ENCODE results near the gene MRFAP1. TPM values are rescaled to one million over a fixed set of nuclear protein-coding genes. Genes with fewer than 3 reads are reported as not detected.

Gene MRFAP1
- total and polyA plus RNA-seq, 7 donors, result 196 to 261 (median 226) TPM

DNA sequence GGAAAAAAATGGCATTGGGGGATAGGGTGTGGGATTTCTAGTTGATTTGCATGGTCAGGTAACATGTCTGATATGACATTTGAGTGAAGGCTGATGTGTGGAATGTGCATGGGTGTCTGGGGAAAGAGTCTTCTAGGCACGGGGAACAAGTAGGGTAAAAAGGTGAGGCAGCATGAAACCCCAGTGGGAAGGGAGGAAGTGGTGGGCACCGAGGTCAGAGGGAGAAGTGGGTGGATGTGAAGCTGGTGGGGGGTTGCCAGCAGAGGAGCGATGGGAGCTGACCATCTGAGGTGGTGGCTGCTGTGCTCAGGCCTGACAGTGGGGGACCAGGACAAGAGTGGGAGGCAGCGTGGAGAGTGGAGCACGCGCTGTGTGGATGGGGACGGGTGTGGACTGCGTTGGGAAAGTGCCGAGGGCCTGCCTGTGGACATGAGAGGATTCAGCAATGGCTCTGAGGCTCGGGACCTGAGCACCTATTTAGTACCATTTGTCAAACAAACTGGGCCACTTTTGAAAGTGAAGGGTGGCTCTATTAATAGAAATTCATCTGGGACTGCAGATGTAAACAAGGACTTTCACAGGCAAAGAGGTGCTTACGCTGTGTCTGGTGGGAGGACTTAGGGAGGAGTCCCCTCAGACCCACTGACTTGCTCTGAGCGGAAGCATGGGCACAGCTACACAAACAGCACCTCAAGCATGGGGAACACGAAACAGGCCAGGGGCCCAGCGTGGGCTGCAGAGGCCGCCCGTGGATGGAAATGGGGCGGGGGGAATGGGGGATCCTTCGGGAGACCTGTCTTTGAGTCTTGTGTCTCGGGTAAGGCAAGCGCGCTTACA lies 36.5 kb downstream of the MRFAP1 start:
- Histone ChIP-seq H3K4me1 (peaks cover 0 to 37% (median 37%) of the 10 kb centered on the region in 4 donors), H3K27me3 (no peaks in the 10 kb centered on the region), H3K36me3 (no peaks in the 10 kb centered on the region), H3K4me3 (peak overlapping the region in 1 of 4 donors; percentile 11), H3K9me3 (no peaks in the 10 kb centered on the region), H3K27ac (peak overlapping the region in 1 of 4 donors; percentile 25)
- DNase-seq, result no peak
- intact Hi-C loops (cut with DNase I), result no loop called here
- WGBS, 2 donors, result 85 to 91% methylated on average over 21 of the region's 21 CpGs
- TF ChIP-seq EP300 (IDR thresholded peaks at IDR 0.05), result no peak
- TF ChIP-seq POLR2AphosphoS5 (IDR thresholded peaks at IDR 0.05), result no peak
- TF ChIP-seq POLR2A (IDR thresholded peaks at IDR 0.05), result no peak
- TF ChIP-seq, protein P1, sequence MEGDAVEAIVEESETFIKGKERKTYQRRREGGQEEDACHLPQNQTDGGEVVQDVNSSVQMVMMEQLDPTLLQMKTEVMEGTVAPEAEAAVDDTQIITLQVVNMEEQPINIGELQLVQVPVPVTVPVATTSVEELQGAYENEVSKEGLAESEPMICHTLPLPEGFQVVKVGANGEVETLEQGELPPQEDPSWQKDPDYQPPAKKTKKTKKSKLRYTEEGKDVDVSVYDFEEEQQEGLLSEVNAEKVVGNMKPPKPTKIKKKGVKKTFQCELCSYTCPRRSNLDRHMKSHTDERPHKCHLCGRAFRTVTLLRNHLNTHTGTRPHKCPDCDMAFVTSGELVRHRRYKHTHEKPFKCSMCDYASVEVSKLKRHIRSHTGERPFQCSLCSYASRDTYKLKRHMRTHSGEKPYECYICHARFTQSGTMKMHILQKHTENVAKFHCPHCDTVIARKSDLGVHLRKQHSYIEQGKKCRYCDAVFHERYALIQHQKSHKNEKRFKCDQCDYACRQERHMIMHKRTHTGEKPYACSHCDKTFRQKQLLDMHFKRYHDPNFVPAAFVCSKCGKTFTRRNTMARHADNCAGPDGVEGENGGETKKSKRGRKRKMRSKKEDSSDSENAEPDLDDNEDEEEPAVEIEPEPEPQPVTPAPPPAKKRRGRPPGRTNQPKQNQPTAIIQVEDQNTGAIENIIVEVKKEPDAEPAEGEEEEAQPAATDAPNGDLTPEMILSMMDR (IDR thresholded peaks at IDR 0.05), result no peak

- Histone ChIP-seq H3K4me3 (no peak overlapping the region), H3K27ac (no peak overlapping the region), H3K9me3 (no peaks in the 10 kb centered on the region), H3K4me1 (peaks cover 0 to 22% (median 21%) of the 10 kb centered on the region in 4 donors), H3K36me3 (no peaks in the 10 kb centered on the region), H3K27me3 (no peaks in the 10 kb centered on the region)
- intact Hi-C loops (cut with DNase I), result no loop called here
- TF ChIP-seq POLR2AphosphoS5 (IDR thresholded peaks at IDR 0.05), result no peak
- TF ChIP-seq, protein P1 (IDR thresholded peaks at IDR 0.05), result no peak
- TF ChIP-seq EP300 (IDR thresholded peaks at IDR 0.05), result no peak
- no peak for TF ChIP-seq POLR2A (IDR thresholded peaks at IDR 0.05)
- DNase-seq, result no peak
- WGBS, 2 donors, result 89 to 93% methylated on average over 10 of the region's 10 CpGs
Measured at GRCh38 chr4:6680372-6681034, 40.0 kb downstream of the MRFAP1 start.

DNA sequence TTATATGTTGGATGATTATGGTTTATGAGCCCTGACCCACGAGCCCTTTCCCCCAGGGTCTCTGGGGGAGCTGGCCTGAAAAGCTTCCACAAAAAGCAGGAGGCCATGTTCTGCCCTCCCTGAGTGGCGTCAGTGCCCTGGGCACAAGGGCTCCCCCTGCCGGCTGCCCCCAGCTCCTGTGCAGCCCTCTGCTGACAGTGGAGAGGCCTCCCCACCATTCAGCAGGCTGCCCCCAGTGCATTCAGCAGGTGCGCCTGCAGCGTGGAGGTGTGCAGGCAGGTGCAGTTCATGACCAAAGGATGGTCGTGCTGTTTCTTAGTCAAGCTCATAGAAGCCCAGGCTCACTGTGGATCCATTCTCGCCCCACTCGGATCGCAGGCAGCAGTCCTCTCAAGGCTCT lies 40.7 kb downstream of the MRFAP1 start:
- Histone ChIP-seq H3K36me3 (no peaks in the 10 kb centered on the region), H3K9me3 (no peaks in the 10 kb centered on the region), H3K4me3 (no peak overlapping the region), H3K27me3 (no peaks in the 10 kb centered on the region), H3K4me1 (peaks cover 0 to 15% (median 14%) of the 10 kb centered on the region in 4 donors), H3K27ac (no peak overlapping the region)
- no peak for DNase-seq
- TF ChIP-seq POLR2AphosphoS5 (IDR thresholded peaks at IDR 0.05), result no peak
- no peak for TF ChIP-seq POLR2A (IDR thresholded peaks at IDR 0.05)
- no peak for TF ChIP-seq EP300 (IDR thresholded peaks at IDR 0.05)
- TF ChIP-seq, protein P1 (IDR thresholded peaks at IDR 0.05), result no peak
- WGBS, 2 donors, result 83 to 91% methylated on average over 9 of the region's 9 CpGs
- intact Hi-C loops (cut with DNase I), result no loop called here

- no peak overlapping the region for H3K27ac ChIP-seq
- no peaks in the 10 kb centered on the region for H3K36me3 ChIP-seq
- no peak for DNase-seq
- WGBS, 2 donors, result 78 to 83% methylated on average over 11 of the region's 11 CpGs
- no peak for TF ChIP-seq POLR2A (IDR thresholded peaks at IDR 0.05)
- intact Hi-C loops (cut with DNase I), result no loop called here
- no peaks in the 10 kb centered on the region for H3K27me3 ChIP-seq
- no peaks in the 10 kb centered on the region for H3K9me3 ChIP-seq
- H3K4me3 ChIP-seq, result no peak overlapping the region
- H3K4me1 ChIP-seq, result no peaks in the 10 kb centered on the region
Measured at GRCh38 chr4:6682862-6683590, 42.5 kb downstream of the MRFAP1 start.

GRCh38 chr4:6684656-6685055 lies 44.2 kb downstream of the MRFAP1 start:
- Histone ChIP-seq H3K4me1 (peaks cover 0 to 11% (median 9%) of the 10 kb centered on the region in 4 donors), H3K36me3 (no peaks in the 10 kb centered on the region), H3K27me3 (no peaks in the 10 kb centered on the region), H3K9me3 (no peaks in the 10 kb centered on the region), H3K4me3 (no peak overlapping the region), H3K27ac (no peak overlapping the region)
- intact Hi-C loops (cut with DNase I), result no loop called here
- DNase-seq, result no peak
- TF ChIP-seq POLR2AphosphoS5 (IDR thresholded peaks at IDR 0.05), result no peak
- no peak for TF ChIP-seq EP300 (IDR thresholded peaks at IDR 0.05)
- no peak for TF ChIP-seq POLR2A (IDR thresholded peaks at IDR 0.05)
- WGBS, 2 donors, result 92 to 93% methylated on average over 11 of the region's 11 CpGs

All from sigmoid colon (tissue), 7 donors.